Measurements from ENCODE around the gene TTC29. TPM values are rescaled to one million over a fixed set of nuclear protein-coding genes. Genes with fewer than 3 reads are reported as not detected.

TTC29 gene
- total RNA-seq, 6 experiments from 2014 or later = 0.12 TPM; not detected in 5

GRCh38 chr4:146957237-146957636 is 11.6 kb upstream of the TTC29 start:
- TF ChIP-seq, protein P1, sequence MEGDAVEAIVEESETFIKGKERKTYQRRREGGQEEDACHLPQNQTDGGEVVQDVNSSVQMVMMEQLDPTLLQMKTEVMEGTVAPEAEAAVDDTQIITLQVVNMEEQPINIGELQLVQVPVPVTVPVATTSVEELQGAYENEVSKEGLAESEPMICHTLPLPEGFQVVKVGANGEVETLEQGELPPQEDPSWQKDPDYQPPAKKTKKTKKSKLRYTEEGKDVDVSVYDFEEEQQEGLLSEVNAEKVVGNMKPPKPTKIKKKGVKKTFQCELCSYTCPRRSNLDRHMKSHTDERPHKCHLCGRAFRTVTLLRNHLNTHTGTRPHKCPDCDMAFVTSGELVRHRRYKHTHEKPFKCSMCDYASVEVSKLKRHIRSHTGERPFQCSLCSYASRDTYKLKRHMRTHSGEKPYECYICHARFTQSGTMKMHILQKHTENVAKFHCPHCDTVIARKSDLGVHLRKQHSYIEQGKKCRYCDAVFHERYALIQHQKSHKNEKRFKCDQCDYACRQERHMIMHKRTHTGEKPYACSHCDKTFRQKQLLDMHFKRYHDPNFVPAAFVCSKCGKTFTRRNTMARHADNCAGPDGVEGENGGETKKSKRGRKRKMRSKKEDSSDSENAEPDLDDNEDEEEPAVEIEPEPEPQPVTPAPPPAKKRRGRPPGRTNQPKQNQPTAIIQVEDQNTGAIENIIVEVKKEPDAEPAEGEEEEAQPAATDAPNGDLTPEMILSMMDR (IDR thresholded peaks at IDR 0.05) = no peak
- DNase-seq = peak; percentile 97
- no peaks in the 10 kb centered on the region for H3K9me3 Mint-ChIP-seq
- H3K27me3 Mint-ChIP-seq (ENCODE audit: insufficient read depth) = peaks cover 4% of the 10 kb centered on the region
- peaks cover 62% of the 10 kb centered on the region for H3K4me1 Mint-ChIP-seq (ENCODE audit: low read depth)
- peak overlapping the region; percentile 82 for H3K27ac Mint-ChIP-seq
- H3K36me3 Mint-ChIP-seq (ENCODE audit: low read depth) = peaks cover 5% of the 10 kb centered on the region; the same call in 1 of the 2 replicates
- peak overlapping the region; percentile 35 for H3K4me3 Mint-ChIP-seq

- H3K9me3 Mint-ChIP-seq = no peaks in the 10 kb centered on the region
- H3K27ac Mint-ChIP-seq = no peak overlapping the region
- no peak for DNase-seq
- H3K36me3 Mint-ChIP-seq (ENCODE audit: low read depth) = no peaks in the 10 kb centered on the region; the same call in 1 of the 2 replicates
- H3K4me3 Mint-ChIP-seq = no peak overlapping the region
- H3K27me3 Mint-ChIP-seq (ENCODE audit: insufficient read depth) = no peaks in the 10 kb centered on the region; the same call in 1 of the 2 replicates
- H3K4me1 Mint-ChIP-seq (ENCODE audit: low read depth) = peaks cover 31% of the 10 kb centered on the region
- TF ChIP-seq, protein P1 (IDR thresholded peaks at IDR 0.05) = no peak
Observed at GRCh38 chr4:146952896-146953295, 7.2 kb upstream of the TTC29 start.

DNA sequence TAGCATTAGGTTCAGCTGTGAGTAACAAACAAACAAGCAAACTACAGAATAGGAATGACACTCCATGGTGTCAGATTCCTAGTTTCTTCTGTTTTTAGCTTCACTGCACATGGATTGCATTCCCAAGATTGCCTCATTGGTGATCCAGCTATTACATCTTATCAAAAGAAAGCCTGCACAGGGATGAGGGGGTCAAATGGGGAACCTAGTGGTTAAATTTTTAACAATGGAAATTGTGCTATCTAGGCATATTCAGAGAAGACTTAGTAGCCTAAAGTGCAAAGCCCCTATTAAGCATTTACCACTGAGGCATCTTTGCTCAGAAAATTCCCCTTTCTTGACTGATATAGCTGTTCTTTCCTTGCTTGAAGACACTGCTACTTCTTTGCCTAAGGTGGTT is 3.9 kb upstream of the TTC29 start:
- Mint-ChIP-seq H3K9me3 (no peaks in the 10 kb centered on the region), H3K4me3 (no peak overlapping the region), H3K36me3 (ENCODE audit: low read depth) (no peaks in the 10 kb centered on the region; the same call in 1 of the 2 replicates), H3K4me1 (ENCODE audit: low read depth) (peaks cover 23% of the 10 kb centered on the region), H3K27me3 (ENCODE audit: insufficient read depth) (no peaks in the 10 kb centered on the region; the same call in 1 of the 2 replicates), H3K27ac (no peak overlapping the region)
- DNase-seq = no peak
- TF ChIP-seq, protein P1 (IDR thresholded peaks at IDR 0.05) = no peak

GRCh38 chr4:146943691-146944375 is 1.8 kb downstream of the TTC29 start:
- H3K4me3 Mint-ChIP-seq = no peak overlapping the region
- DNase-seq = peak; percentile 53
- peaks cover 15% of the 10 kb centered on the region; the same call in 1 of the 2 replicates for H3K27me3 Mint-ChIP-seq (ENCODE audit: insufficient read depth)
- TF ChIP-seq, protein P1 (IDR thresholded peaks at IDR 0.05) = no peak
- no peaks in the 10 kb centered on the region for H3K9me3 Mint-ChIP-seq
- H3K4me1 Mint-ChIP-seq (ENCODE audit: low read depth) = peaks cover 34% of the 10 kb centered on the region
- H3K36me3 Mint-ChIP-seq (ENCODE audit: low read depth) = no peaks in the 10 kb centered on the region
- peak overlapping the region; percentile 42; the same call in 1 of the 2 replicates for H3K27ac Mint-ChIP-seq

DNA sequence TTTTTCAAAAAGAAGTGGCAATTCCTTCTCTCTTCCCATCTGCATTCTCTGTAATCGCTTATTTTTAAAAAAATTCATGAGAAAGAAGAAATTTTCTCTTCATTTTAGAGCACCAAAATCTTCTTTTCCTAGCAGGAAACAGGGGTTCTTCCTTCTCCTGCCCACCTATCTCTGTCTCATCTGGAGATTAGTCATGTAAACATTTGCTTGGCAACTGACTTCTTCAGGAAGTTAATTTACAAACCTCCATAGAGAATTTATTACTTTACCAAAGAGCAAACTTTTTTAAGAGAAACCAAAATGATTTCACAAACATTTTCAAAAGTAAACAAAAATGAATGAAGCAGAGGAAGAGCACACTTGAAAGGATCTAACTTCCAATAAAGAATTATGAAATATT is 13.5 kb downstream of the TTC29 start:
- TF ChIP-seq, protein P1 (IDR thresholded peaks at IDR 0.05) = no peak
- peak; percentile 20 for DNase-seq
- H3K36me3 Mint-ChIP-seq (ENCODE audit: low read depth) = no peaks in the 10 kb centered on the region
- H3K27me3 Mint-ChIP-seq (ENCODE audit: insufficient read depth) = peaks cover 7% of the 10 kb centered on the region
- H3K4me1 Mint-ChIP-seq (ENCODE audit: low read depth) = peaks cover 10% of the 10 kb centered on the region
- peak overlapping the region; percentile 56 for H3K4me3 Mint-ChIP-seq
- peak overlapping the region; percentile 35 for H3K27ac Mint-ChIP-seq
- H3K9me3 Mint-ChIP-seq = no peaks in the 10 kb centered on the region

All from HFFc6 (cell line).